AG08396 (cell line): ENCODE data around the gene ANKRD17.
"Not testable (repeated sequence)": the region's sequence is repeated elsewhere in the genome, so short reads cannot be mapped to it uniquely, and the experiment has no call there.

ENCODE experiments used
- DNase-seq: peaks from one replicate; pipeline ENCODE4 v3.0.0; 2012; ENCODE audit warnings: low spot score, mixed read lengths

Gene ANKRD17, protein sequence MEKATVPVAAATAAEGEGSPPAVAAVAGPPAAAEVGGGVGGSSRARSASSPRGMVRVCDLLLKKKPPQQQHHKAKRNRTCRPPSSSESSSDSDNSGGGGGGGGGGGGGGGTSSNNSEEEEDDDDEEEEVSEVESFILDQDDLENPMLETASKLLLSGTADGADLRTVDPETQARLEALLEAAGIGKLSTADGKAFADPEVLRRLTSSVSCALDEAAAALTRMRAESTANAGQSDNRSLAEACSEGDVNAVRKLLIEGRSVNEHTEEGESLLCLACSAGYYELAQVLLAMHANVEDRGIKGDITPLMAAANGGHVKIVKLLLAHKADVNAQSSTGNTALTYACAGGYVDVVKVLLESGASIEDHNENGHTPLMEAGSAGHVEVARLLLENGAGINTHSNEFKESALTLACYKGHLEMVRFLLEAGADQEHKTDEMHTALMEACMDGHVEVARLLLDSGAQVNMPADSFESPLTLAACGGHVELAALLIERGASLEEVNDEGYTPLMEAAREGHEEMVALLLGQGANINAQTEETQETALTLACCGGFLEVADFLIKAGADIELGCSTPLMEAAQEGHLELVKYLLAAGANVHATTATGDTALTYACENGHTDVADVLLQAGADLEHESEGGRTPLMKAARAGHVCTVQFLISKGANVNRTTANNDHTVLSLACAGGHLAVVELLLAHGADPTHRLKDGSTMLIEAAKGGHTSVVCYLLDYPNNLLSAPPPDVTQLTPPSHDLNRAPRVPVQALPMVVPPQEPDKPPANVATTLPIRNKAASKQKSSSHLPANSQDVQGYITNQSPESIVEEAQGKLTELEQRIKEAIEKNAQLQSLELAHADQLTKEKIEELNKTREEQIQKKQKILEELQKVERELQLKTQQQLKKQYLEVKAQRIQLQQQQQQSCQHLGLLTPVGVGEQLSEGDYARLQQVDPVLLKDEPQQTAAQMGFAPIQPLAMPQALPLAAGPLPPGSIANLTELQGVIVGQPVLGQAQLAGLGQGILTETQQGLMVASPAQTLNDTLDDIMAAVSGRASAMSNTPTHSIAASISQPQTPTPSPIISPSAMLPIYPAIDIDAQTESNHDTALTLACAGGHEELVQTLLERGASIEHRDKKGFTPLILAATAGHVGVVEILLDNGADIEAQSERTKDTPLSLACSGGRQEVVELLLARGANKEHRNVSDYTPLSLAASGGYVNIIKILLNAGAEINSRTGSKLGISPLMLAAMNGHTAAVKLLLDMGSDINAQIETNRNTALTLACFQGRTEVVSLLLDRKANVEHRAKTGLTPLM (N-terminal part only)

DNA sequence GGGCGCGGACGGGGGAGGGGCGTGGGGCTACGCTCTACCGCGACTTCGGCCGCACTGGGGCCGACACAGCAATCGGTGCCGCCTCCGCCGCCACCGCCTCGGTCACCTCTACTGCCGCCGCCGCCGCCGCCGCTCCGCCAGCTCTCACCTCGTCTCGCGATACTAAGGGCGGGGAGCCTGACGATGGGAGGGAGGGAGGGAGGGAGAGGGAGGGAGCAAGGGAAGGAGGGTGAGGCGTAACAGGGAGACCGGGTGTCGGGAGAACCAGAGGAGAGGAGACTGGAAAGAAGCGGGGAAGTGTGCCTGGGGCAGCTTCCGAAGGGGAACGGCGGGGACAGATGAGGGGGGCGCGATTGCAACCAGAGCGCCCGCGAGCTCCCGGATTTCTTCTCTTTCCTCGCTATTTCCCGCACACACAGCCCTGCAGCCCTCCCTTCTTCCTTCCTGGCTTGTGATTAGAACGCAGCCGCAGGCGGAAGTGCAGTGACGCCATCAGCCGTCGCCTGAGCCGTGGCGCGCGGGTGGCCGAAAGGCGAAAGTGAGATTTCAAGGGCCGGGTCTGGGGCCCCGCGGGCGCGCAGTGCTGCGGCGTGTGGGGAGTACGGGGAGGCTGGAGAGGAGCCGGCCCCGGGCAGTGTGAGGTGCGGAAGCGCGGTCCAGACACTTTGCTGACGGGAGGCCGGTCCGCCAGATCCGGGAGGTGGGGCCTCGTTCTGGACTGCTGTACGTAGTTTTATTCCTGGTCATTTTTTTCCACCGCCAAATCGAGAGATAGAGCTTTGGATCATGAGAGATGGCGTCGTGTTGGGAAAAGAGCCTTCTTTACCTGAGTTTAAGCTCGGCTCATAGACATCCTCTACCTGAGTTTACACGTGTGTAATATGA, at the start of gene ANKRD17:
Gene ANKRD17, minus strand, starts transcription at position 113 of the 885 bp plus-strand sequence. CDS start 130 bp downstream, outside the sequence.
- peak; percentile 90 for DNase-seq

DNA sequence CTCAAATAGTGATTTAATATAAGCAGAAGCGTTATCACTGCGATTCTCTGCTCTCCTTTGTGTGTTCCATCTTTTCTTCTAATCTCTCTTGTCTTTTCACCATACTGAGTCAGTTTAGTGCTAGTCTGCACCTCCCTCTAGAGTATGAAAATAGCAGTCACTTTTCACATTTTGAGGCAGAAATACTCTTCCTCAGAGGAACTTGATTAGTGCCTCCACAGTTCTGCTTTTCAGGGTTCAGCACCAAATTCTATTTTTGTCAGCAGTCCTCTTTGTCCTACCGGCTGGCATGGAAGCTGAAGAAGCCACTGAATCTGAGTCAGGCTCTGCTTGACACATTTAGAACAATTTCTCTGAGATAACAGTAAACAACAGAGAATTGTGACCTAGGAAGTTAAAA, 49.7 kb upstream of the ANKRD17 start:
- DNase-seq: peak; percentile 10

DNA sequence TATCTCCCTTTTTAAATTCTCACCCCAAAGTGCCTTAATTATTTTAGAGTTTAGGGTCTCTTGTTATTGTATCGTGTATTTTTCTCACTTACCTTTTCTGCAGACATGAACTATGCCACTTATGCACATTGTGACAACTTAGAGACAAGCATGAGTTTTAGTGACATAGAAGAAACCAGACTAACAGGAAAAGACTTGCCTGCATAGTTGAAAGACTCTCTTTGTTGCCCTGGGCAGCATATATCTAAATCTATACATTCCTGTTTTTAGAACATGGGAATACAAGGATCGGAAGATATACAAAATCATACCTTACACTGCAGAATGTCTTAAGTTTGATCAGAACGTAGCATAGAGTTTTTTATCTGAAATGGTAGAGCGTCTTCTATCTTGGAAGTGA, 45.1 kb upstream of the ANKRD17 start:
- no peak for DNase-seq

DNA sequence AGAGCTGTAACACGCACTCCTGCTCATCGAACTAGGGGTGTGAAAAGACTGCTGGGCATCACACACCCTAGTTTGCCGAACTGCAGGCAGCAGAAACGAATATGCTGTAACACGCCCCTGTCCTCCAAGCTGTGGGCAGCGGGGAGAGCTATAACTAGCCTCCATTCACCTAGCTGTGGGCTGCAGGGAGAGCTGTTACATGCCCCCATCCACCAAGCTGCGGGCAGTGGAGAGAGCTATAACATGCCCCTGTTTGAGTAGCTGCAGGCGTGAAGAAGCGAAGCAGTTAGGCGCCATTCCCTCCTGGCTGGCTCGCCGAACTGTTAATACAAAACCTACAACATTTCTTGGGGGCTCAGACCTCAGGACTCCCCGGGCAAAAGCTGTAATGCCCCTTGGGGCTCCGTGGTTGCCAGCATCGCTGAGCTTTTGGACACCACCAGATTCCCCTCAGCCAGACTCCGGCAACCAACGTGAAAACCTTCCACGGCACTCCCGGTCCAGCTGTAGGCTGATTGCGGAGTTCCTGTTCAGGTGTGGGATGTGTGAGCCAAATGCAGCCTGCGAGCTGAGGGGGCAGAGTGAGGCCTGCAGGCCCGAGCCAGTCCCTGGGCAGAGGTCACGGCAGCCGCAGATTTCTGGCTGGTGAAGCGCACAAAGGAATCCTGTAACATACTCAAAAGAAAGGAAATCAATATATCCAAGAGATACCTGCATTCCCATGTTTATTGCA, 41.1 kb upstream of the ANKRD17 start:
- no peak for DNase-seq

DNA sequence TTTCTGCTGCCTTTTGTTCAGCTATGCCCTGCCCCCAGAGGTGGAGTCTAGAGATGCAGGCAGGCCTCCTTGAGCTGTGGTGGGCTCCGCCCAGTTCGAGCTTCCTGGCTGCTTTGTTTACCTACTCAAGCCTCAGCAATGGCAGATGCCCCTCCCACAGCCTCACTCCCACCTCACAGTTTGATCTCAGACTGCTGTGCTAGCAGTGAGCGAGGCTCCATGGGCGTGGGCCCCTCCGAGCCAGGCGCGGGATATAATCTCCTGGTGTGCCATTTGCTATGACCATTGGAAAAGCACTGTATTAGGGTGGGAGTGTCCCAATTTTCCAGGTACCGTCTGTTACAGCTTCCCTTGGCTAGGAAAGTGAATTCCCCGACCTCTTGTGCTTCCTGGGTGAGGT, 34.1 kb upstream of the ANKRD17 start:
- not testable (repeated sequence) for DNase-seq

DNA sequence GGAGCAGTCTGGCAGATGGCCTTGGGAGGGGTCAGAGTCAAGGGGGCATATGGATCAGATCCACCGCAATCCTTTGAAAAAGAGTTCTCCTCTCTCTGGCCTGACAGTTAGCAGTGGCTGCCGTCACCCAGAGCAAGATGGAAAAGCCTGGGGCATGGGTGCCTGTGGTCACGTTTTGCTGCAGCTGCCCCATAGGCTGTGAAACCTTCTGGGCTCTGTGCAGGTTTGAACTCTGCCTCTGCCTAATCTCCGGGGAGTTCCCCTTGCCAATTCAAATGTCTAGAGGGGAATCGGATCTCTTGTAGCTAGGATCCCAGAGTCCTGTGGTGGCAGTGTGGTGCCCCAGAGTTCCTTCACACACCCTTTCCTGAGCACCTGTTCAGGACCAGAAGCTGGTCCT, 23.4 kb upstream of the ANKRD17 start:
- no peak for DNase-seq

DNA sequence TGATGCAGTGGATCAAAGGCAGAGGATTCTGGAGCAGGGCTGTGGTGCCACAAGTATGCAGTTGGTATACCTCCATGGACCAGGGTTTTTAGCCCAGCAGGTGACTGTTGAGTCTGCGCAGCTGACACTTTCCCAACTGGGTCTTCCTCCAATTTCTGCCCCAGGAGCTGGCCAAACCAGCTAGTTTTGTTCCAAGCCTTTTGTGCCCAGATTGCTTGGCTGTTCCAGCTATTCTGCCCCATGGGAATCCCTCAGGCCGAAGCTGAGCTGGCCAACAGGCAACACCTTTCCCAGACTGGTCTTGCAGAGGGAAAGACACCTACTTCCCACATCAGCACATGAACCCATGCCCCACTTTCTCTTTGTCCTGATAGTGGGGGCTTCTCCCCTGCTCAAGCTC, 22.8 kb upstream of the ANKRD17 start:
- no peak for DNase-seq

DNA sequence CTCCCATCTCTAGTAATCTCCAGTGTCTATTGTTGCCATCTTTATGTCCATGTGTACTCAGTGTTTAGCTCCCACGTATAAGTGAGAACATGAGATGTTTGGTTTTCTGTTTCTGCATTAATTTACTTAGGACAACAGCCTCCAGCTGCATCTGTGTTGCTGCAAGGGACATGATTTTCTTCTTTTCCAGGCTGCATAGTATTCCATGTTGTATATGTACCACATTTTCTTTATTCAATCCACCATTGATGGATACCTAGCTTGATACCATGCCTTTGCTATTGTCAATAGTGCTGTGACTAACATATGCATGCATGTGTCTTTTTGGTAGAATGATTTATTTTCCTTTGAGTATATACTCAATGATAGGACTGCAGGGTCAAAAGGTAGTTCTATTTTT, 18.6 kb upstream of the ANKRD17 start:
- no peak for DNase-seq

DNA sequence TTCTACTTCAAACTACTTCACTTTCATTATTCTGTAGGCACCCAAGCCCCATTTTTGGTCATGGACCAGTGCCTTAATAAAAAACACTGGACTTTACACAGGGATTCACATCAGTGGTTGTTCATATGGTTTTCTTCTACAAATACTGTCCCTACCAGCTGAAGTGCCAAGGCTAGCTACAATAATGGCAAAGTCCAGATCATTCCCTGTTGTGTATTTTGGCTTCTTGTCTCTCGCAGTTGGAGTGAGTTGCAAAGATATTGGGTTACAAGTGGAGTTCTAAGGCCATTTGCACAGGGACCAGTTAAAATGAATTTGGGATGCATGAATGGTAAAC, 16.7 kb upstream of the ANKRD17 start:
- DNase-seq: no peak

DNA sequence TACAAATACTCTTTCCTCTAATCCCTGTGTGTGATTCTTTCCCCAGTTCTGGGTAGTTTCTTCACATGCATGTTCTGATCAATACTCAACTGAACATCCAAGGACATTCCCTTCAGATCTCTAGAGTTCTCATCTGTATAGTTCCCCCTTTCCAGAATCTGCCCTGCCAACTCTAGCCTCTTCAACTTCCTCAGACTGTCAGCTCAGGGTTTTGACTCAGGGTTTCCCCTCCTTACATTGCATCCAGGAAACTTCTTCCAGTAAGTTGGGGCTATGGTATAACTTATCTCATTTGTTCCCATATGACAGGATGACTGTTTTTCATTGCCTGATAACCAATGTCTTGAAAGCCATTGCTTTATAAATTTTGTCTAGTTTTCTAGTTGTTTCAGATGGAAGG, 14.2 kb upstream of the ANKRD17 start:
- DNase-seq: no peak

DNA sequence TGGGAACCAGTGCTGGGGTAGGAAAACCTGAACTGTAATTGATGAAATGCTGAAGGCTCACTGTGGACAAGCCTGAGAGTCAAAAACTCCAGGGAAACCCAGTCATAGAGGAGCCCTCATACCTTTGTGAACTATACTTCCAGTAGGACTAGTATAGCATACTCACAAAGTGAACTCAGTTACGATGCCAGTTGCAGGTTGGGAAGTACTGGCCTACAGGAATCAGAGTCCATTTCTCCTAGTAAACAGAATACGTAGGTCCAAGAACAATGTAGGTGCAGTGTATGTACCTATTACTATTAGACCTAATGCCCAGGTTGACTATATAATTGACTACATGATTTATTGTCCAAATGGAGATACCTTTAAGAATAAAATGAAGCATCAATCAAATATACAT, 8.5 kb upstream of the ANKRD17 start:
- no peak for DNase-seq

DNA sequence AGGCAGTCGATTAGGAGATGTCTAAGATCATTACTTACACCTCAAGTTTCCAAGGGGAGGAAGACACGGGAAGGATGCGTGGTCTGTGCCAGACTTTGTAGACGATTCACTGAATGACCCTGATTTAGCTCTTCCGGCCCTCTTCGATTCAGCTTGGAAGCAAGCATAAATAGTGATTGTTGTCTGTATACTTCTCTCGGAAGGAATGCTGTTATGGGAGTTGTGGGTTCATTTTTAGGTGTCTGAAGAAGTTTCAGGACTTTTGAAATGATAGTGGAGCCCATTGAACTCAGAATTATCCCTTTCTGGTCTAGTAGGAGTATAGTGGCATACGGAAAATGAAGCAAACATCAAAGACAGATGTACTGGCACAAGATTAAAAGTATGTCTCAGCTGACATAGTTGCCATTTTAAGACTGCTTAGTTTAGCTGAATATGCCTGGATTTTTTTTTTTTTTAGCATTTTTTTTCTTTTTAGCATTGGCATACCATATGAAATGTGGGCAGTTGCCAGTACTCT, 1.0 kb upstream of the ANKRD17 start:
- peak; percentile 26 for DNase-seq

DNA sequence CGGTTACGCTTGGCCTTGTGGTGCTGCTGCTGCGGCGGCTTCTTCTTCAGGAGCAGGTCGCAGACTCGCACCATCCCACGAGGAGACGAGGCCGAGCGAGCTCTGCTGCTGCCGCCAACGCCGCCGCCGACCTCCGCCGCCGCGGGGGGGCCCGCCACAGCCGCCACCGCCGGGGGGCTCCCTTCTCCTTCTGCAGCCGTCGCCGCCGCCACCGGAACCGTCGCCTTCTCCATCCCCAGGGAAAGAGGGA, 237 bp downstream of the ANKRD17 start:
- DNase-seq: no peak

DNA sequence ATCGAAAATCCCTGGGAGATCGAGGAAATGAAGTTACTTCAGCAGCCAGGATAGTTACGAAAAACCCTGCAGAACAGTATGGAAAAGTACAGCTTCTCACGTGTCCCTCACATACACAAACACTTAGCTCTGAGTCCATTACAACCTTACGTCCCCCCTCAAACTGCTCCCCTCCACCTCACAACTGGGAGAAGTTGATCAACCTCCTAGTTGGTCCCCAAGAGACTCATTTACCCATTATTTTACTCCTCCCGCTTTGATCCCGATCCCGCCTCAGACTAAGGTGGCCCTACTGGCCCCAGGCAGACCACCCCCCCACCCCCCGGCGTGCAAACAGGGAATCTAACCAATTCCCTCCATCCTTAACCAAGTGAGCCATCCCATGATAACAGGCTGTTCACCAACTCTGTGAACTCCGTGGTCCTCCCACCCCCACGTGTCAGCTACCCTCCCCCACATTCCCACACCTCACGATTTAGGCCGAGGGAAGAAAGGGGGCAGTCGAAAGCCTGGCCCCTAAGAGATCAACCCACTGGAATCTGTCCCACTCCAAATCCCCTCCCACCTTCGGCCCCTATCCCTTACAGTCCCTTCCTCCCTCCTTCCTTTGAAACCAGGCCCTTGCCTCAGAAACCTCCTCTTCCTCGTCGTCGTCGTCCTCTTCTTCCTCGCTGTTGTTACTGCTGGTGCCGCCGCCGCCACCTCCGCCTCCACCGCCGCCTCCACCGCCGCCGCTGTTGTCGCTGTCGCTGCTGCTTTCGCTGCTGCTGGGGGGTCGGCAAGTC, 755 bp downstream of the ANKRD17 start:
- peak; percentile 18 for DNase-seq

DNA sequence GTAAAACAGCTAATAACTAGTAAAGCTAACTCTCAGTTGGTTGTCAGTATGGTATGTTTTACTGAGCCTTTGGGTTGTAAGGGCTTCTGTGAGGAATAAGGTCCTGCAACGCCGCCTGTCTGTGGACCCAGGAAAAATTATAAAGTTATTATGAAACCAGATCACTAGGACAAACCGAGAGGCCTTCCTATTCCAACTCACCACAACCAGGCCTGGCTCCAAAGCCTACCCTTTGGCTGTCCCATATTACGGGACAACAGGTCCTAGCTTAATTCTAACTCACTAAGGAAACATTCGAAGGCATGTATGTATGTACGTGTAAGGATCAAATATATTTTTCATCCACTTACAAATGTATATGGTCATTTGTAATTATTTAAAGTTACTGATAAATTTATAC, 1.4 kb downstream of the ANKRD17 start:
- peak; percentile 63 for DNase-seq

DNA sequence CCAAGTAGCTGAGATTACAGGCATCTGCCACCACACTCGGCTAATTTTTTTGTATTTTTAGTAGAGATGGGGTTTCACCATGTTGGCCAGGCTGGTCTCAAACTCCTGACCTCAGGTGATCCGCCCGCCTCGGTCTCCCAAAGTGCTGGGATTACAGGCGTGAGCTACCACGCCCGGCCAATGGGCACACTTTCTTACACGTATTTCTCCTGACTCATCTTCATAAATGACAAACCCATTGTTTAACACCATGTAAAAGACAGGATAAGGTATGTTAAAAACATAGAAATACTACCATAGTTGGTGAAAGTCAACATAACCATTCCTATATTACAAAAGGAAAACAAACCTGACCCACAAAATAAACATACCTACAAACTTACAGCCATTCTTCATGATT, 2.8 kb downstream of the ANKRD17 start:
- not testable (repeated sequence) for DNase-seq

DNA sequence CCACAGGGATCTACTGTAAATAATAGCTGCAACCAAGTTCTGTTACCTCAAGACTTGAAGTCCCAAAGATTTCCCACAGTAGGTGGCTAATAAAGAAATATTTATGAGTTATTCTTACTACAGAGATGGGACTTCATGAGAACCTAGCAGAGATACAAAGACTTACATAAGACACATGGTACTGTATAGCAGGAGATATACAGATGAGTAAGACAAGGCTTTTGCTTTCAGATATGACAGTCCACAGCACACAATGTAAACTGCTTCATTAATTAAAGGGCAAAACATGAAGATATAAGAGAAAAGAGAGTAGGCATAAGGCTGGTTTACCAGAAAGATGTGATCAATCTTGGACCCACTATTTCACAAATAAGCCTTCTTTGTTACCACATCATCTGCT, 6.6 kb downstream of the ANKRD17 start:
- no peak for DNase-seq

DNA sequence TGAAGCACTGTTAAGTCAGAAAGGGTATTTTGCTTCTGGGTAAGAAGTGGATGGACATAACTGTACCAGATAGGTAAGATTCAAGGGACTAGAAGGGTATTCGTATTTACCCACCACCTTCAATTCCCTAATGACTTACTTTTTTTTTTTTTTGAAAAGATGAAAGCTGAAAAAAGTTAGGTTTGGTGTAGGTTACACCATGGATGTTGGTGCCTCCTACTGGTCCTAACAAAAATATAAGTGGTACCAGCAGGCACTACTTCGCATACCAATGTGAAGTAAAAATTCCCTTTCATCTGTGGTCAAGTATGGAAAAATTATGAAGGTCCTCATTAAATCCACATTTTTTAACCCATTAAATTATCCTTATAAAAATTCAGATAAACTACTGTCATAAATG, 7.2 kb downstream of the ANKRD17 start:
- no peak for DNase-seq

DNA sequence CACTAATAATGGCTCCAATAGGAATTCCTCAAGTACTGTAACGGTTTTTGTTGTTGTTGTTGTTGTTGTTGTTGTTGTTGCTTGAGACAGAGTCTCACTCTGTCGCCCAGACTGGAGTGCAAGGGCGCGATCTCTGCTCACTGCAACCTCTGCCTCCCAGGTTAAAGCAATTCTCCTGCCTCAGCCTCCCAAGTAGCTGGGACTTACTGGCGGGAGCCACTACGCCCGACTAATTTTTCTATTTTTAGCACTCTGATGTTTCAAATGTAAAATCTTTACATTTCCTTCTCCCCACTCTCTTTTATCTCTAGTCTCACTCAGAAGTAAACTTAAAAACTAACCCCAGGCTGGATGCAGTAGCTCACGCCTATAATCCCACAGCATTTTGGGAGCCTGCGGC, 8.0 kb downstream of the ANKRD17 start:
- DNase-seq: no peak

DNA sequence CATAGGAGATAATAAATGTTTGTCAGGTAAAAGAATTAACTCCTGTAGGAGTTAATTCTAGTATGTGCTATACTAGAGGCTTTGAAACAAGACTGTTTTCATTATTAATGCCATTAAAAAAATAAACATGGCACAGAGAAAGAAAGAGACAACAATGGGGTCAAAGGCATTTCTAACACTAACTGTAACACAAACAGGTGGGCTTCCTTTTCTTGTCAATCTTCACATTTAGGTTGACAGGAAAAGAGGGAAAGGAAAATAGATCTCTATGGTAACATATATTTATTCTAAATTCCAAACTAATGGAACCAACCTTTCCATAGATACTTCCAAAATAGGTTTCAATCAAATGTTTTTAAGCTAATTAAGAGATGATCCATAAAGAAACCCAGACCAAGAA, 9.8 kb downstream of the ANKRD17 start:
- DNase-seq: no peak
